ENCODE measurements around the gene PITPNC1.
"Not testable (repeated sequence)": the region's sequence is repeated elsewhere in the genome, so short reads cannot be mapped to it uniquely, and the experiment has no call there.

Gene PITPNC1

GRCh38 chr17:67633751-67634211, 256.7 kb downstream of the PITPNC1 start:
- no peak for DNase-seq

GRCh38 chr17:67635681-67636080, 258.6 kb downstream of the PITPNC1 start:
- DNase-seq: no peak

GRCh38 chr17:67636312-67636711, 259.2 kb downstream of the PITPNC1 start:
- no peak for DNase-seq

GRCh38 chr17:67636834-67637520, 259.9 kb downstream of the PITPNC1 start:
- DNase-seq: no peak

GRCh38 chr17:67637901-67638641, 261.0 kb downstream of the PITPNC1 start:
- DNase-seq: no peak

- DNase-seq: no peak
Measured at GRCh38 chr17:67638871-67639270, 261.8 kb downstream of the PITPNC1 start.

GRCh38 chr17:67639555-67639954, 262.5 kb downstream of the PITPNC1 start:
- DNase-seq: no peak

- no peak for DNase-seq
Measured at GRCh38 chr17:67639979-67640378, 262.9 kb downstream of the PITPNC1 start.

- no peak for DNase-seq
Measured at GRCh38 chr17:67642488-67642887, 265.4 kb downstream of the PITPNC1 start.

GRCh38 chr17:67644061-67644460, 267.0 kb downstream of the PITPNC1 start:
- no peak for DNase-seq

- not testable (repeated sequence) for DNase-seq
Measured at GRCh38 chr17:67645195-67645594, 268.1 kb downstream of the PITPNC1 start.

- no peak for DNase-seq
Measured at GRCh38 chr17:67646472-67646871, 269.4 kb downstream of the PITPNC1 start.

- no peak for DNase-seq
Measured at GRCh38 chr17:67647482-67647881, 270.4 kb downstream of the PITPNC1 start.

GRCh38 chr17:67648032-67648905, 271.2 kb downstream of the PITPNC1 start:
- DNase-seq: no peak

- DNase-seq: not testable (repeated sequence)
Measured at GRCh38 chr17:67648906-67649295, 271.8 kb downstream of the PITPNC1 start.

- DNase-seq: no peak
Measured at GRCh38 chr17:67649891-67650290, 272.8 kb downstream of the PITPNC1 start.

GRCh38 chr17:67651218-67651579, 274.1 kb downstream of the PITPNC1 start:
- not testable (repeated sequence) for DNase-seq

- no peak for DNase-seq
Measured at GRCh38 chr17:67652433-67652832, 275.4 kb downstream of the PITPNC1 start.

GRCh38 chr17:67655478-67656148, 278.5 kb downstream of the PITPNC1 start:
- no peak for DNase-seq

GRCh38 chr17:67656494-67657203, 279.6 kb downstream of the PITPNC1 start:
- DNase-seq: no peak

- no peak for DNase-seq
Measured at GRCh38 chr17:67657596-67657995, 280.5 kb downstream of the PITPNC1 start.

- DNase-seq: no peak
Measured at GRCh38 chr17:67658265-67658664, 281.2 kb downstream of the PITPNC1 start.
